ENCODE measurements around the gene C12orf42.

C12orf42 gene

GRCh38 chr12:103515341-103515740 lies 19.6 kb upstream of the C12orf42 start:
- Histone ChIP-seq H3K27me3 (ENCODE audit: insufficient read depth, low read length) (no peaks in the 10 kb centered on the region), H3K4me2 (ENCODE audit: low read length) (no peak overlapping the region), H3K9me3 (ENCODE audit: low read length) (no peaks in the 10 kb centered on the region), H3K27ac (ENCODE audit: low read depth, low read length, poor library complexity, severe bottlenecking) (no peak overlapping the region), H3F3A (ENCODE audit: insufficient read depth, low read length) (no peaks in the 10 kb centered on the region), H4K20me1 (ENCODE audit: insufficient read depth, low read length) (no peaks in the 10 kb centered on the region), H3K4me1 (ENCODE audit: insufficient read depth, low read length, severe bottlenecking) (no peaks in the 10 kb centered on the region), H3K9me2 (ENCODE audit: low read depth, low read length) (no peaks in the 10 kb centered on the region), H3K79me2 (ENCODE audit: insufficient read depth, low read length) (no peaks in the 10 kb centered on the region), H3K36me3 (ENCODE audit: insufficient read depth, low read length) (no peaks in the 10 kb centered on the region), H2AFZ (ENCODE audit: low read length) (no peak overlapping the region), H3K9ac (ENCODE audit: low read length) (no peak overlapping the region), H3K4me3 (ENCODE audit: low read depth, low read length, poor library complexity, severe bottlenecking) (no peak overlapping the region)
- TF ChIP-seq EZH2 (IDR thresholded peaks at IDR 0.05; ENCODE audit: borderline replicate concordance, low read length) = no peak
- TF ChIP-seq CTCF (IDR thresholded peaks at IDR 0.05; ENCODE audit: low read length) = no peak

- TF ChIP-seq CTCF (IDR thresholded peaks at IDR 0.05; ENCODE audit: low read length) (no peak), EZH2 (IDR thresholded peaks at IDR 0.05; ENCODE audit: borderline replicate concordance, low read length) (no peak)
- H3K9ac ChIP-seq (ENCODE audit: low read length) = no peak overlapping the region
Measured at GRCh38 chr12:103513875-103514274, 18.1 kb upstream of the C12orf42 start.

GRCh38 chr12:103505371-103506236 lies 9.8 kb upstream of the C12orf42 start:
- Histone ChIP-seq H2AFZ (ENCODE audit: low read length) (no peak overlapping the region), H3K27me3 (ENCODE audit: insufficient read depth, low read length) (no peaks in the 10 kb centered on the region), H3K79me2 (ENCODE audit: insufficient read depth, low read length) (no peaks in the 10 kb centered on the region), H3K4me1 (ENCODE audit: insufficient read depth, low read length, severe bottlenecking) (no peaks in the 10 kb centered on the region), H3K27ac (ENCODE audit: low read depth, low read length, poor library complexity, severe bottlenecking) (no peak overlapping the region), H3K4me2 (ENCODE audit: low read length) (no peak overlapping the region), H3F3A (ENCODE audit: insufficient read depth, low read length) (no peaks in the 10 kb centered on the region), H3K4me3 (ENCODE audit: low read depth, low read length, poor library complexity, severe bottlenecking) (no peak overlapping the region), H4K20me1 (ENCODE audit: insufficient read depth, low read length) (no peaks in the 10 kb centered on the region), H3K9me3 (ENCODE audit: low read length) (no peaks in the 10 kb centered on the region), H3K9ac (ENCODE audit: low read length) (no peak overlapping the region), H3K36me3 (ENCODE audit: insufficient read depth, low read length) (no peaks in the 10 kb centered on the region), H3K9me2 (ENCODE audit: low read depth, low read length) (no peaks in the 10 kb centered on the region)
- TF ChIP-seq EZH2 (IDR thresholded peaks at IDR 0.05; ENCODE audit: borderline replicate concordance, low read length) = no peak
- TF ChIP-seq CTCF (IDR thresholded peaks at IDR 0.05; ENCODE audit: low read length) = no peak

More at GRCh38 chr12:103513875-103514274, 18.1 kb upstream of the C12orf42 start:
- Histone ChIP-seq H2AFZ (ENCODE audit: low read length) (no peak overlapping the region), H3K4me3 (ENCODE audit: low read depth, low read length, poor library complexity, severe bottlenecking) (no peak overlapping the region), H3K9me2 (ENCODE audit: low read depth, low read length) (no peaks in the 10 kb centered on the region), H3K4me1 (ENCODE audit: insufficient read depth, low read length, severe bottlenecking) (no peaks in the 10 kb centered on the region), H3K27me3 (ENCODE audit: insufficient read depth, low read length) (no peaks in the 10 kb centered on the region), H3K27ac (ENCODE audit: low read depth, low read length, poor library complexity, severe bottlenecking) (no peak overlapping the region), H4K20me1 (ENCODE audit: insufficient read depth, low read length) (no peaks in the 10 kb centered on the region), H3K79me2 (ENCODE audit: insufficient read depth, low read length) (no peaks in the 10 kb centered on the region), H3K36me3 (ENCODE audit: insufficient read depth, low read length) (no peaks in the 10 kb centered on the region), H3K9me3 (ENCODE audit: low read length) (no peaks in the 10 kb centered on the region), H3F3A (ENCODE audit: insufficient read depth, low read length) (no peaks in the 10 kb centered on the region), H3K4me2 (ENCODE audit: low read length) (no peak overlapping the region)
